GDM1 (cell line): ENCODE measurements around the gene ERGIC1.
"Not testable (repeated sequence)": the region's sequence is repeated elsewhere in the genome, so short reads cannot be mapped to it uniquely, and the experiment has no call there.

Experiments
- DNase-seq: peaks from one replicate; lab custom pipeline; 2025; lab: John Stamatoyannopoulos, UW

The ERGIC1 gene

DNA sequence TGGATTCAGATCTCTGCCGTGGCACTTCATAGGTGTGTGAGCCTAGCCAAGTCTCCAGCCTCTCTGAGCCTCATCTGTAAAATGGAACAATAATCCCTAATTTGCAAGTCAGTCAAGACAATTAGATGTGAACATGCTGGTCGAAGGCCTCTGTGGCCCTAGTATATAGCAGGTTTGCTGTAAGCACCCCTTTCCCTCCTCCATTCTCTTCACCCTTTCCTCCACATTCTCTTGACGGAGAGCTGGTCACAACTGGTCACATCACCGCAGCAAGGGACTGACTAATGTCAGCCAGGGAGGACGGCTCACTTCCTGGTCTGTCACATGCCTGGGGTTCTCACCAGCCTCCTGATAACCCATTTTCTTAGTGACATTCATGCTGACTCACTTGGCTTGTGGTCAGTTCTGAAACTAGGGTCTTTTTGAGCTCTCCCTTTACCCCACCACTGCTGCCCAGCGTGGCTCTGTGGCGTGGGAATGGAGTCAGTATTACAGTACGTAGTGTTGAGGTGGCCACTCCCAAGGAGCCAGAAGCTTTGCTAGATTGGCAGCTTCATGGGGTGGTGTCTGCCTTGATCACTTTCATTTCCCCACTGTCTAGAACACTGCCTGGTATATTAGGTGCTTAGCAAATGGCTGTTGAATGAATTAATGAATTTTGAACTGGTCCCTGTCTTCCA lies 47.8 kb downstream of the ERGIC1 start:
- no peak for DNase-seq

- no peak for DNase-seq
Measured at GRCh38 chr5:172883066-172883465, 49.0 kb downstream of the ERGIC1 start.

DNA sequence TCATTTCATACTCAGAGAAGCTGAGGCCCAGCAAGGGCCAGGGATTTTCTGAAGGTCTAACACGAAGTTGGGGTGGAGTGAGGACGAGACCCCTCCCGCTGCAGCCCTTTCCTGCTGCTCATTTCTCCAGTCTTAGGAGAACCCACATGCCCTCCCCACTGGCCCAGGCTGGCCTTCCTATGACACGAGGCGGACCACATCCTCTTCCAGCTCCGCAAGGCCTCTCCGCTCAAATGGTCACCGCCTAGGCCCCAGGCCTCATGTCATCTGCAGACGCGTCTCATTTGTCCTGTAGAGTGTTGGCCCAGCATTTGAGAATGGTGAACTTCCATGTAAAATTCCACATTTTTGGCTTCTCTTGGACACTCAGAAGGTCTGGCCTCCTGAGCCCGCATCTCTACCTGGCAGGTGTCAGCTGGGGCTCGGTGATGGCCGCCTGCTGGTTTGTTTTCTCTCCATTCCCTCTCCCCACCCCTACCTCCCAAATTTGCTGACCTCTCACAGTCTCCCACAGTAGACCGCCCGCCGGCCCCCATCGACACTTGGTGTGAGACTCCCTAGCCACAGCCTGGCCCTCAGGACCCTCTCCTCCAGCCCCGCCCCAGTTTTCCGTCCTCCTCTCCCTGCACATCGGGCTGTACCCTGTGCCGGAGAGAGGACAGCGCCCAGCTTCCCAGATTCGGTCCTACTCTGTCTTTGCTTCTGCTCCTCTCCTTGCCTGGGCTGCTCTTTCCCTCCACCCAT lies 51.7 kb downstream of the ERGIC1 start:
- DNase-seq = no peak

DNA sequence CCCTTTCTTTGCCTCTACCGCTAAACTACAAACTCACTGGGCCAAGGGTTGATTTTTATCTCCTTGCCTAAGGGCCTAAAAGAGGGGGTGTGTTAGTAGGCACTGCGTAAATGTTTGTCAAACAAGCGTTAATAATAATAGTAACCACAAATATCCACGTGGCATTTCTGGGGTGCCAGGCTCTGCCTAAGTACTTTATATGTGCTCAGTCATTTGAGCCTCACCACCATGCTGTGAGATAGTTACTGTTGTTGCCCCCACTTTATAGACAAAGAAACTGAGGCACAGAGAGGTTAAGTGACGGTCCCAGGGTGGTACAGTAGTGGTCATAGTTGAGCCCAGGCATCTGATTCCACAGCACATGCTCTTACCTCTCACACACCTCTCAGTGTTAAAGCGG lies 52.4 kb downstream of the ERGIC1 start:
- no peak for DNase-seq

GRCh38 chr5:172886974-172887501 lies 53.0 kb downstream of the ERGIC1 start:
- DNase-seq = no peak

DNA sequence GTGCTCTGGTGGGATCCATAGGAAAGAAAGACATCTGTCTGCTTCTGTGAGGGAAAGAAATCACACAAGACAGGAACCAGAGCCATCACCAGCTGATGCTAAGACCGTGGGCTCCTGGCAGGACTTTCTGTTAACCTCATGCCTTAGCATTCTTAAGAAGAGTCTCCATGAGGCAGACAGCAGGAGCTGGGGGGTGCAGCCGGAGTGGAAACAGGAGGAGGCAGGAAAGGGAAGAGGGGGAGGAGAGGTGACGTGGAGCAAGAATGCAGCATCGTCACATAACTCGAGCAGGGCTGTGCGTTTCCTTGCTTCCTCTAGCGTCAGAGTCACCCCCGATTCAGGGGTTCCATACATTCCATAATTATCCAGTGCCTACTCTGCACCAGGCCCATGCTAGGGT lies 53.6 kb downstream of the ERGIC1 start:
- DNase-seq = no peak

GRCh38 chr5:172890659-172891058 lies 56.6 kb downstream of the ERGIC1 start:
- no peak for DNase-seq

GRCh38 chr5:172891716-172892421 lies 57.8 kb downstream of the ERGIC1 start:
- DNase-seq = no peak

DNA sequence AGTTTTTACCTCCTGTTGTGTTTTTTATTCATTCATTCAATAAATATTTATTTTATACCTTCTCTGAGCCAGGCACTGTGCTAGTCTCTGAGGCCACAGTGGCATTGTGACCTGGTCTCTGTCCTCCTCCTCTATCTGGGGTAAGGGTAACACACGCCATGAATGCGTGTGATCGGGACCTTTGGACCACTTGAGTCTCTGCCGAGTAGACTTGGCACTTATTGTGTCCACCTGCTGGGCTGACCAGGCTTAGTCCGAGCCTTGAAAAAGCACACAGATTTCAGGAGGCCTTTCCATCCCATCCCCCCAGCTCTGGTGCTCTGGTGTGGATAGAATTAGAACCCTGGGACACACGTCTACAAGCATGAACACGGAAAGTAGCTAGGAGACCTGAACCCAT lies 58.7 kb downstream of the ERGIC1 start:
- no peak for DNase-seq

DNA sequence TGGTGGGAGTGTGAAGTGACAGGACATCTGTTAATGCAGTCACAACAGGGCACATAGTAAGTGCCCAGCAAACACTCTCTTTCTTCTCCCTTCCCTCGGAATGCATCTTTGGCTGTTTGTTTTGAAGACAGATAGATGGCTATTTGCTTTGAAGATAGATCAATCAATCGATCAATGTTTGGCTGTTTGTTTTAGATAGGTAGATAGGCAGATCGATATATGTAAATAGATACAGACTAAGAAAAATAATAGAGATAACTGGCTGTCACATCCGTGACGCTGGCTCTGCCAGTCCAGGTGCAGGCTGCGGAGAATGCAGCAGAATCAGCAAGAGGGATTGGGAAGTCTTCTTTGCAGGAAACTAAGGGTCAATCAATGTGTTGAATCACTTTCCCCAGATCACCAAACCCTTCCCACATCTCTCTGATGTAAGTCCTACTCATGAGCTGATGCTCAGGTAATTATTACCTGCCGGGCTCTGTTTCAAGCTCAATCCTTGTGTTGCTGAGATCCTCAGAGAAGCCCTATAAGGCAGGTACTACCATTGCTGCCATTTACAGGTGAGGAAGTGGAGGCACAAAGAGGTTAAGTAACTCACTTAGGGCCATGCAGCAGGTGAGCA lies 60.8 kb downstream of the ERGIC1 start:
- DNase-seq = no peak

DNA sequence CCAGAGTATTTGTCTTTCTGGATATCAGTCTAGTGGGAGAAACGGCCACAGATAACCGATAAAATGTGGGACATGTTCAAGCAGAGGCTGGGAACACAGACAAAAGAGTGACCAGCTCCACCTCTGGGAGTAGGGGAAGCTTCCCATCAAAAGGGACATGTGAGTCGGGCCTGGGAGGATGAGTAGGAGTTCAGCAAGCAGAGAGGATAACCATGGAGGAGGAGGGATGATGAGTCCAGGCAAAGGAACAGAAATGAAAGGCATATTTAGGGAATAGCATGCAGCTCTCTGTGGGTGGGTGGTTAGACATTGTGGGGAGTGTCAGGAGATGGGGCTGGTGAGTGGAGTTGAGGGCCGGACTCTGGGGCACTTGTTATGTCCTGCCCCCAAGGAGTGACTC lies 61.5 kb downstream of the ERGIC1 start:
- no peak for DNase-seq

DNA sequence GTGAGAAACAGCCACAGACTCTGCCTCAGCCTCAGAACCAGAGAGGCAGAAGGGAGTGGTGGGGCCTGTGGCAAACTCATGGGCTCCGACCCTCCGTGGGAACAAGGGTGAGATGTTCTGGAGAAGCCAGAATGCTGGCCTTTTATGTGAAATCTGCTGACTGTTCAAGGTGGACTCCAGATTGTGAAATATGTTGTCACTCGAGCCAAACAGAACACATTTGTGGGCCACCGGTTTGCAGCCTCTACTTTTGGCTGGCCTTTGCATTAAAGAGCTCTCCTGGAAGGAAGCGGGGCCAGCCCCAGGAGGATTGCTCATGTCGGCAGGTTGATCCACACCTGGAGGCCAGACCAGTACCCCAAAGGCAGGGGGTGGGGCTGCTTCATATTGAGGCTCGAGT lies 62.4 kb downstream of the ERGIC1 start:
- no peak for DNase-seq

- not testable (repeated sequence) for DNase-seq
Measured at GRCh38 chr5:172897067-172897466, 63.0 kb downstream of the ERGIC1 start.

DNA sequence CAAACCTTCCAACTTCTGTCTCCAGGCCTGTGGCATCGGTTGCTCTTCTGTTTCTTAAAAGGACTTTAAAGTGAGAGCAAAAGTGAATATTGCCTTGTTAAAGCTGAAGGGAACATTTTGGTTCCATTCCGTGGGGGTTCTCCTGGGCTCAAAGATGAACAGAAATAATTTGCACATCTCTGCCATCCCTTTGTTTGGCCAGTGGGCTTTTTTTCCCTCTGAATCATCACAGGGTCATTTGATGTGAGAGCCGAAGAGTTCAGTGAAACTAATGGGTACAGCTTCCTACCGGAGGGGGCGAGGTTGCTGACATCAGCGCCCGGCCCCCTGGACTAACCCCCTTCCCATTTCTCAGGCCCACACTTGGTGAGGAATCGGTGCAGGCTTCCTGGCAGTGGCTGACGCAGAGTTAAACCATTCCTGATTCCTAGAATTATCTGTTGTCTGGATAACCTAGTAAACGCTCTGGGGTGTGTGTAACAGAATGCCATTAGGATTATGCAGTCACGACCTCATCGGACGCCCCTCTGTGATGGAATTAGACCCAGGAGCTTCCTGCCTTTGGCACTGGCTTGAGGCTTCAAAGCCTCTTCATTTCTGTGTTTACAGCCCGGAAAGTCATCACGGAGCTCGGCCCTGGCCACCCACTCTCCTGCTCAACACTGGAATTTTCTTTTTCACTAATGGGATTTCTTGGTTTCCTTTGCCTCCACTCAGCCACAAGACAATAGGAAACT lies 63.6 kb downstream of the ERGIC1 start:
- no peak for DNase-seq

- no peak for DNase-seq
Measured at GRCh38 chr5:172898218-172898842, 64.3 kb downstream of the ERGIC1 start.

DNA sequence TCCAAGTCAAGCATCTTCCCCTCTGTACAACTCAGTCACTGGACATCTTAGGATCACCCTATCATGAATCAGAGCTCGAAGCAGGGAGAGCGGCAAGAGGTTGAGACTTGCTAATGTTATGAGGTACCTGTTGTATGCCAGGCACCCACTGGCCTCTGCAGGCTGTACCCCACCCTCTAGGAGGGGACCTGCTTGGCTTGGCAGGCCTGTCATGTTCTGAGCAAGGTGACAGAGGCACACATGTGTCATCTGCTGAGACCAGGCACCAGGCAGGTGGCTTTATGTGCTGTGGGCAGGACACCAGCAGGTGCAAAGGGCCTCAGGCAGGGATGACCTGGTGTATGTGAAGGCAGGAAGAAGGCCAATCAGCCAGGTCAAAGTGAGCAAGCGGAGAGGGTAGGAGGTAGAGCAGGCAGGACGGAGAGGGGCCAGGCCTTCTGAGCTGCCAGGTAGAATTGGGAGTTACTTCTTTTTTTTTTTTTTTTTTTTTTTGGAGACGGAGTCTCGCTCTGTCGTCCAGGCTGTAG lies 64.9 kb downstream of the ERGIC1 start:
- DNase-seq = no peak

DNA sequence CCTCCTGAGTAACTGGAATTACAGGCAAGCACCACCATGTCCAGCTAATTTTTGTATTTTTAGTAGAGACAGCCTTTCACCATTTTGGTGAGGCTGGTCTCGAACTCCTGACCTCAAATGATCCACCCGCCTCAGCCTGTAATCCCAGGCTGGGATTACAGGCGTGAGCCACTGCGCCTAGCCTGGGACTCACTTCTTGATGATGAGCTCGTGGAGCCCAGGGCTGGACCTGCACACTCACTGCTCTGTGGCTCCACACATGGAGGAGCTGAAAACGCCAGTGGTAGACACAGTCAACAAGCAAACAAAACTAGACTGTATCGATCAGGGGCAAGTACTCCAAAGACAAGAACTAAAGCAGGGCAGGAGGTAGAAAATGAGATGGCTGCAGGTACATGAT lies 65.4 kb downstream of the ERGIC1 start:
- no peak for DNase-seq

DNA sequence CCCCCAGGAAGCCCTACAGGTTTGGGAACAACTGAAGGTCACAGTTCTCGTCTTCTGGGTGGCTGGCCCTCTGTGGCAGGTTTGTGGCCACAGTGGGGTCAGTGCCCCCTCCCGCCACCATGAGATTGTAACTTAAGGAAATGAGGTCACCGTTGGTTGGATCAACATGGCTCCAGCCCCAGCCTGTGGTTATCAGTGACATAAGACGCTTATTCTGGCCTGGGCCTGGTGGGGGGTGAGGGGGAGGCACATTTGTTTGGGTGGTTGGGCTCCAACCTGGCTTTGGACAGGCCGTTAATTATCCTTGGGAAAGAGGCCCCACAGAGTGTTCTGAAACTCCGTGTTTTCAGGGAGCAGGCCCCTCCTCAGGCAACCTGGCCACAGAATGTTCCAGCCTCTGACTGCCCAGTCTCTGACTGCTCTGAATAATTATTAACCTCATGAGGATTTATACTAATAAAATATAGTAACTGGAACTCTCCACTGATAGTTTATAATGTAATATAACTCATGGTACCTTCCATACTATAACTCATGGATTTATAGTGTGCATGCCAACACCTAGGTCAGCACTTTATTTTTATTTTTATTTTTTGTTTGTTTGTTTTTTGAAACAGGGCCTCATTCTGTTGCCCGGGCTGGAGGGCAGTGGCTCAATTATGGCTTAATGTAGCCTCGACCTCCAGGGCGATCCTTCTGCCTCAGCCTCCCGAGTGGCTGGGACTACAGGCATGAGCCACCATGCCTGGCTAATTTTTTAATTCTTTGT lies 67.1 kb downstream of the ERGIC1 start:
- no peak for DNase-seq

- DNase-seq = no peak
Measured at GRCh38 chr5:172901788-172902496, 67.9 kb downstream of the ERGIC1 start.
